ENCODE data around the gene MYH10.

MYH10 gene

GRCh38 chr17:8436844-8437171 lies 193.7 kb downstream of the MYH10 start:
- Histone ChIP-seq H2BK12ac (ENCODE audit: low read length in 2 of 2) (no peak overlapping the region), H3K4me1 (ENCODE audit: control insufficient read depth, insufficient read depth, low read depth, low read length) (peaks cover 3% of the 10 kb centered on the region), H2BK5ac (ENCODE audit: low read depth, low read length, poor library complexity, severe bottlenecking) (no peak overlapping the region), H3K36me3 (ENCODE audit: control insufficient read depth in 1 of 2, insufficient read depth in 2 of 2, low read depth in 1 of 2, low read length in 2 of 2) (peaks cover 8 to 27% of the 10 kb centered on the region in 2 experiments), H3K4me3 (ENCODE audit: insufficient read depth in 1 of 2, low read depth in 1 of 2, low read length in 2 of 2) (peak overlapping the region; percentile 88 to 94), H3K23ac (ENCODE audit: low read length in 2 of 2) (no peak overlapping the region), H4K91ac (ENCODE audit: low read length) (no peak overlapping the region), H3K9me3 (ENCODE audit: control insufficient read depth, low read length) (no peaks in the 10 kb centered on the region), H3K27ac (ENCODE audit: low read length, poor library complexity, severe bottlenecking) (peak overlapping the region; percentile 50), H3K79me1 (replicated peaks; ENCODE audit: low read length, poor library complexity, severe bottlenecking) (peaks cover 1% of the 10 kb centered on the region), H2BK15ac (ENCODE audit: low read depth, poor library complexity, severe bottlenecking) (no peak overlapping the region), H3K4me2 (ENCODE audit: low read length, poor library complexity, severe bottlenecking) (peak overlapping the region; percentile 46), H3K14ac (ENCODE audit: low read length in 2 of 2) (no peak overlapping the region), H3K18ac (ENCODE audit: low read depth in 1 of 2, low read length in 2 of 2) (no peak overlapping the region), H3K9ac (ENCODE audit: low read length) (peak overlapping the region; percentile 97), H3K4ac (ENCODE audit: low read depth in 1 of 2, low read length in 2 of 2) (no peak overlapping the region), H2AFZ (ENCODE audit: low read depth, low read length) (no peak overlapping the region), H4K8ac (ENCODE audit: low read length) (no peak overlapping the region), H2AK5ac (ENCODE audit: low read length, severe bottlenecking) (no peak overlapping the region), H2BK120ac (ENCODE audit: low read depth, low read length) (no peak overlapping the region), H3K27me3 (ENCODE audit: control insufficient read depth in 1 of 2, insufficient read depth in 1 of 2, low read length in 2 of 2) (no peaks in the 10 kb centered on the region)
- no peak for DNase-seq
- WGBS, result 0% methylated on average over 1 of the region's 5 CpGs

GRCh38 chr17:8436169-8436843 lies 194.2 kb downstream of the MYH10 start:
- H3K4me3 ChIP-seq (ENCODE audit: insufficient read depth in 1 of 2, low read depth in 1 of 2, low read length in 2 of 2), result peak overlapping the region; percentile 88 to 94
- H2AK5ac ChIP-seq (ENCODE audit: low read length, severe bottlenecking), result no peak overlapping the region
- H2AFZ ChIP-seq (ENCODE audit: low read depth, low read length), result peak overlapping the region; percentile 71
- H2BK120ac ChIP-seq (ENCODE audit: low read depth, low read length), result peak overlapping the region; percentile 94
- peaks cover 1% of the 10 kb centered on the region for H3K79me1 ChIP-seq (replicated peaks; ENCODE audit: low read length, poor library complexity, severe bottlenecking)
- peak overlapping the region; percentile 80 for H3K27ac ChIP-seq (ENCODE audit: low read length, poor library complexity, severe bottlenecking)
- H3K23ac ChIP-seq (ENCODE audit: low read length in 2 of 2), result peak overlapping the region in 1 of 2 experiments; percentile 93
- H3K4ac ChIP-seq (ENCODE audit: low read depth in 1 of 2, low read length in 2 of 2), result peak overlapping the region; percentile 66 to 97
- peaks cover 3% of the 10 kb centered on the region for H3K4me1 ChIP-seq (ENCODE audit: control insufficient read depth, insufficient read depth, low read depth, low read length)
- H2BK15ac ChIP-seq (ENCODE audit: low read depth, poor library complexity, severe bottlenecking), result peak overlapping the region; percentile 44
- 2% methylated on average over 31 of the region's 43 CpGs for WGBS
- peak overlapping the region; percentile 62 to 99 for H3K14ac ChIP-seq (ENCODE audit: low read length in 2 of 2)
- no peaks in the 10 kb centered on the region for H3K9me3 ChIP-seq (ENCODE audit: control insufficient read depth, low read length)
- peak overlapping the region; percentile 46 for H3K4me2 ChIP-seq (ENCODE audit: low read length, poor library complexity, severe bottlenecking)
- H4K91ac ChIP-seq (ENCODE audit: low read length), result peak overlapping the region; percentile 77
- DNase-seq, result peak; percentile 71
- H3K27me3 ChIP-seq (ENCODE audit: control insufficient read depth in 1 of 2, insufficient read depth in 1 of 2, low read length in 2 of 2), result no peaks in the 10 kb centered on the region
- H3K36me3 ChIP-seq (ENCODE audit: control insufficient read depth in 1 of 2, insufficient read depth in 2 of 2, low read depth in 1 of 2, low read length in 2 of 2), result peaks cover 8 to 22% of the 10 kb centered on the region in 2 experiments
- H4K8ac ChIP-seq (ENCODE audit: low read length), result peak overlapping the region; percentile 63
- H3K9ac ChIP-seq (ENCODE audit: low read length), result peak overlapping the region; percentile 97
- H2BK5ac ChIP-seq (ENCODE audit: low read depth, low read length, poor library complexity, severe bottlenecking), result peak overlapping the region; percentile 74
- H2BK12ac ChIP-seq (ENCODE audit: low read length in 2 of 2), result peak overlapping the region in 1 of 2 experiments; percentile 63
- peak overlapping the region; percentile 87 to 97 for H3K18ac ChIP-seq (ENCODE audit: low read depth in 1 of 2, low read length in 2 of 2)

GRCh38 chr17:8435245-8436168 lies 195.0 kb downstream of the MYH10 start, which contains the start of gene NDEL1:
TSS of gene NDEL1 (plus strand) at chr17:8435884. CDS start at chr17:8444272, 8,388 bp downstream.
- peak within 1 kb of the TSS; percentile 97 for H3K9ac ChIP-seq (ENCODE audit: low read length)
- peak within 1 kb of the TSS; percentile 77 for H4K91ac ChIP-seq (ENCODE audit: low read length)
- H2BK15ac ChIP-seq (ENCODE audit: low read depth, poor library complexity, severe bottlenecking), result peak within 1 kb of the TSS; percentile 44
- H4K8ac ChIP-seq (ENCODE audit: low read length), result peak within 1 kb of the TSS; percentile 87
- peak within 1 kb of the TSS; percentile 90 for H3K27ac ChIP-seq (ENCODE audit: low read length, poor library complexity, severe bottlenecking)
- 3% methylated on average over 45 of the region's 68 CpGs for WGBS
- H3K4me2 ChIP-seq (ENCODE audit: low read length, poor library complexity, severe bottlenecking), result peak within 1 kb of the TSS; percentile 94
- H2BK120ac ChIP-seq (ENCODE audit: low read depth, low read length), result peak within 1 kb of the TSS; percentile 94
- H3K36me3 ChIP-seq (ENCODE audit: control insufficient read depth in 1 of 2, insufficient read depth in 2 of 2, low read depth in 1 of 2, low read length in 2 of 2), result peaks cover 8 to 17% of the 10 kb centered on the region in 2 experiments
- H3K79me1 ChIP-seq (replicated peaks; ENCODE audit: low read length, poor library complexity, severe bottlenecking), result peaks cover 1% of the 10 kb centered on the region
- peaks cover 3% of the 10 kb centered on the region for H3K4me1 ChIP-seq (ENCODE audit: control insufficient read depth, insufficient read depth, low read depth, low read length)
- DNase-seq, result peak; percentile 97
- H3K9me3 ChIP-seq (ENCODE audit: control insufficient read depth, low read length), result no peaks in the 10 kb centered on the region
- peak within 1 kb of the TSS in 1 of 2 experiments; percentile 63 for H2BK12ac ChIP-seq (ENCODE audit: low read length in 2 of 2)
- peak within 1 kb of the TSS; percentile 87 to 97 for H3K18ac ChIP-seq (ENCODE audit: low read depth in 1 of 2, low read length in 2 of 2)
- peak within 1 kb of the TSS; percentile 91 for H2AFZ ChIP-seq (ENCODE audit: low read depth, low read length)
- peak within 1 kb of the TSS; percentile 66 to 97 for H3K4ac ChIP-seq (ENCODE audit: low read depth in 1 of 2, low read length in 2 of 2)
- H2AK5ac ChIP-seq (ENCODE audit: low read length, severe bottlenecking), result no peak within 1 kb of the TSS
- H3K27me3 ChIP-seq (ENCODE audit: control insufficient read depth in 1 of 2, insufficient read depth in 1 of 2, low read length in 2 of 2), result no peaks in the 10 kb centered on the region
- H3K14ac ChIP-seq (ENCODE audit: low read length in 2 of 2), result peak within 1 kb of the TSS; percentile 62 to 99
- peak within 1 kb of the TSS in 1 of 2 experiments; percentile 93 for H3K23ac ChIP-seq (ENCODE audit: low read length in 2 of 2)
- H2BK5ac ChIP-seq (ENCODE audit: low read depth, low read length, poor library complexity, severe bottlenecking), result peak within 1 kb of the TSS; percentile 74
- peak within 1 kb of the TSS; percentile 88 to 94 for H3K4me3 ChIP-seq (ENCODE audit: insufficient read depth in 1 of 2, low read depth in 1 of 2, low read length in 2 of 2)

GRCh38 chr17:8430966-8431365 lies 199.6 kb downstream of the MYH10 start:
- 86% methylated on average over 7 of the region's 7 CpGs for WGBS
- no peak overlapping the region for H3K18ac ChIP-seq (ENCODE audit: low read depth in 1 of 2, low read length in 2 of 2)

More at GRCh38 chr17:8430966-8431365, 199.6 kb downstream of the MYH10 start:
- Histone ChIP-seq H3K4me3 (ENCODE audit: insufficient read depth in 1 of 2, low read depth in 1 of 2, low read length in 2 of 2) (no peak overlapping the region), H3K9ac (ENCODE audit: low read length) (peak overlapping the region; percentile 63), H3K23ac (ENCODE audit: low read length in 2 of 2) (no peak overlapping the region), H2BK120ac (ENCODE audit: low read depth, low read length) (no peak overlapping the region), H3K79me1 (replicated peaks; ENCODE audit: low read length, poor library complexity, severe bottlenecking) (no peaks in the 10 kb centered on the region), H2AFZ (ENCODE audit: low read depth, low read length) (no peak overlapping the region), H3K36me3 (ENCODE audit: control insufficient read depth in 1 of 2, insufficient read depth in 2 of 2, low read depth in 1 of 2, low read length in 2 of 2) (no peaks in the 10 kb centered on the region), H3K14ac (ENCODE audit: low read length in 2 of 2) (no peak overlapping the region), H2AK5ac (ENCODE audit: low read length, severe bottlenecking) (no peak overlapping the region), H4K91ac (ENCODE audit: low read length) (no peak overlapping the region), H3K4me1 (ENCODE audit: control insufficient read depth, insufficient read depth, low read depth, low read length) (no peaks in the 10 kb centered on the region), H3K4me2 (ENCODE audit: low read length, poor library complexity, severe bottlenecking) (no peak overlapping the region), H3K27me3 (ENCODE audit: control insufficient read depth in 1 of 2, insufficient read depth in 1 of 2, low read length in 2 of 2) (no peaks in the 10 kb centered on the region), H3K27ac (ENCODE audit: low read length, poor library complexity, severe bottlenecking) (no peak overlapping the region), H4K8ac (ENCODE audit: low read length) (no peak overlapping the region), H2BK5ac (ENCODE audit: low read depth, low read length, poor library complexity, severe bottlenecking) (no peak overlapping the region), H2BK15ac (ENCODE audit: low read depth, poor library complexity, severe bottlenecking) (no peak overlapping the region), H2BK12ac (ENCODE audit: low read length in 2 of 2) (no peak overlapping the region), H3K4ac (ENCODE audit: low read depth in 1 of 2, low read length in 2 of 2) (no peak overlapping the region), H3K9me3 (ENCODE audit: control insufficient read depth, low read length) (no peaks in the 10 kb centered on the region)
- no peak for DNase-seq
